A549 (cell line): ENCODE data around the gene BCL2L12. TPM values are rescaled to one million over a fixed set of nuclear protein-coding genes. Genes with fewer than 3 reads are reported as not detected.

Experiments used
- ATAC-seq, 2 experiments: fragments of 200-7000 bp in 1 of 2; fragments of >200 bp in 1 of 2; cut with Nextera tagmentation in 1 of 2; cut with Tn5 transposase in 1 of 2; 3 replicates each; pipeline versions ENCODE4 v1.8.0 to v1.9.1; 2018 to 2020; ENCODE audit warnings: mild to moderate bottlenecking in 1 of 2, moderate library complexity in 1 of 2
- CTCF ChIA-PET: fragments of 300-600 bp; sonication (Branson Sonifier 250); formaldehyde crosslinking; extraction: SDS; loops from one replicate; lab custom pipeline; 2021; ENCODE audit warnings: antibody characterized with exemption, inconsistent platforms; lab: Yijun Ruan, JAX
- POLR2A ChIA-PET: fragments of 350-600 bp; formaldehyde crosslinking; extraction: SDS; loops from one replicate; lab custom pipeline; 2021; ENCODE audit warnings: antibody characterized with exemption, inconsistent platforms; lab: Yijun Ruan, JAX
- DNase-seq, 2 experiments: peaks; one replicate each; pipeline versions ENCODE4 v3.0.0 to v3.0.0-alpha.2; 2011 to 2016; ENCODE audit warnings: low read depth in 1 of 2, low spot score in 1 of 2
- FAIRE-seq: peaks from 2 replicates; lab custom pipeline; 2011; peaks lifted over from hg19 to GRCh38; lab: Jason Lieb, UNC
- H3K27ac ChIP-seq, 2 experiments: fragments of >200 bp; sonication (Bioruptor Twin); formaldehyde crosslinking; 3 replicates each; pipeline ENCODE4 v1.5.1; 2016 to 2017
- H3K4me1 ChIP-seq: fragments of >200 bp; sonication (Bioruptor Twin); formaldehyde crosslinking; 3 replicates; pipeline ENCODE4 v1.6.1; 2016
- H3K4me2 ChIP-seq: fragments of >200 bp; sonication (Bioruptor Twin); formaldehyde crosslinking; 3 replicates; pipeline ENCODE4 v1.6.1; 2016
- H3K4me3 ChIP-seq: fragments of >200 bp; sonication (Bioruptor Twin); formaldehyde crosslinking; 3 replicates; pipeline ENCODE4 v1.5.1; 2016
- H3K9me3 ChIP-seq: fragments of >200 bp; sonication (Bioruptor Twin); formaldehyde crosslinking; 3 replicates; pipeline ENCODE4 v1.6.1; 2016
- BHLHE40 ChIP-seq: IDR thresholded peaks from 2 replicates; pipeline ENCODE4 v1.6.1; 2012; ENCODE audit warnings: low read depth, low read length, inconsistent platforms
- CHD4 ChIP-seq: fragments of 200-600 bp; sonication (generic); IDR thresholded peaks from 2 replicates; pipeline ENCODE4 v1.6.1; 2016; ENCODE audit warnings: antibody characterized with exemption, mild to moderate bottlenecking, borderline replicate concordance
- EHMT2 ChIP-seq: fragments of 200-600 bp; sonication (generic); IDR thresholded peaks from 2 replicates; pipeline ENCODE4 v1.6.1; 2016; ENCODE audit warnings: antibody characterized with exemption, low read depth, mild to moderate bottlenecking, moderate library complexity
- FOSB ChIP-seq: fragments of 250-450 bp; sonication (Bioruptor Pico); IDR thresholded peaks from 2 replicates; pipeline ENCODE4 v1.5.0; 2020; ENCODE audit warnings: mild to moderate bottlenecking, moderate library complexity
- HEYL ChIP-seq: fragments of 250-450 bp; sonication (Bioruptor Pico); IDR thresholded peaks from 2 replicates; pipeline ENCODE4 v1.8.0; 2021; ENCODE audit warnings: mild to moderate bottlenecking, moderate library complexity
- JUN ChIP-seq, 2 experiments: fragments of >200 bp; sonication (Bioruptor Twin); formaldehyde crosslinking; IDR thresholded peaks; 2 replicates in 1 of 2; 3 replicates in 1 of 2; pipeline ENCODE4 v1.6.1; 2016 to 2017
- NFE2L2 ChIP-seq: fragments of 150-350 bp; conservative IDR thresholded peaks from 2 replicates; pipeline ENCODE4 v1.6.1; 2014; ENCODE audit warnings: low read length
- RAD21 ChIP-seq, 2 experiments: fragments of >200 bp in 1 of 2; sonication (Bioruptor Twin) in 1 of 2; formaldehyde crosslinking in 1 of 2; IDR thresholded peaks in 1 of 2; conservative IDR thresholded peaks in 1 of 2; 2 replicates in 1 of 2; 3 replicates in 1 of 2; pipeline ENCODE4 v1.6.1; 2012 to 2018; ENCODE audit warnings: inconsistent platforms in 1 of 2
- RCOR1 ChIP-seq: fragments of 150-350 bp; IDR thresholded peaks from 2 replicates; pipeline ENCODE4 v1.6.1; 2014; ENCODE audit warnings: antibody characterized with exemption, low read length, low read depth
- SMC3 ChIP-seq: fragments of >200 bp; sonication (Bioruptor Twin); formaldehyde crosslinking; IDR thresholded peaks from 3 replicates; pipeline ENCODE4 v1.6.1; 2018; ENCODE audit warnings: inconsistent platforms
- TFCP2L1 ChIP-seq: fragments of 250-450 bp; sonication (Bioruptor Pico); IDR thresholded peaks from 2 replicates; pipeline ENCODE4 v1.5.0; 2021; ENCODE audit warnings: mild to moderate bottlenecking
- ZC3H11A ChIP-seq: fragments of 450-650 bp; IDR thresholded peaks from 2 replicates; pipeline ENCODE4 v1.6.1; 2014; ENCODE audit warnings: antibody characterized with exemption, mild to moderate bottlenecking
- ZSCAN20 ChIP-seq: fragments of 250-450 bp; sonication (Bioruptor Pico); IDR thresholded peaks from 2 replicates; pipeline ENCODE4 v1.8.0; 2022; ENCODE audit warnings: mild to moderate bottlenecking, moderate library complexity
- WGBS: methylation state at CpG from one replicate; pipeline ENCODE4 v1.1.6; 2017; ENCODE audit errors: missing lambda C conversion rate; 5-methylcytosine and 5-hydroxymethylcytosine counted together
- polyA plus RNA-seq, 4 experiments: library from polyadenylated mRNA; depleted of rRNA in 3 of 4; stranded (reverse); fragments of >200 nt; fragmentation: RNase III in 1 of 4; extraction: RNeasy Plus Mini Kit Qiagen cat#74134 plus additional on column Dnase treatment in 1 of 4; gene quantifications; 2 replicates in 3 of 4; 3 replicates in 1 of 4; pipeline ENCODE4 v1.2.3, GENCODE V29; 2011 to 2017
- TF ChIP-seq, protein P1 (sequence below): IDR thresholded peaks from 2 replicates; pipeline ENCODE4 v1.6.1; 2012
- TF ChIP-seq, protein P2 (sequence below): fragments of 250-450 bp; sonication (Bioruptor Pico); IDR thresholded peaks from 2 replicates; pipeline ENCODE4 v1.5.0; 2020; ENCODE audit warnings: low read depth, mild to moderate bottlenecking, moderate library complexity

Gene BCL2L12
- polyA plus RNA-seq, 2 of the 4 experiments (the other 2 are of a cell fraction) = 26.6 to 53.0 TPM

DNA sequence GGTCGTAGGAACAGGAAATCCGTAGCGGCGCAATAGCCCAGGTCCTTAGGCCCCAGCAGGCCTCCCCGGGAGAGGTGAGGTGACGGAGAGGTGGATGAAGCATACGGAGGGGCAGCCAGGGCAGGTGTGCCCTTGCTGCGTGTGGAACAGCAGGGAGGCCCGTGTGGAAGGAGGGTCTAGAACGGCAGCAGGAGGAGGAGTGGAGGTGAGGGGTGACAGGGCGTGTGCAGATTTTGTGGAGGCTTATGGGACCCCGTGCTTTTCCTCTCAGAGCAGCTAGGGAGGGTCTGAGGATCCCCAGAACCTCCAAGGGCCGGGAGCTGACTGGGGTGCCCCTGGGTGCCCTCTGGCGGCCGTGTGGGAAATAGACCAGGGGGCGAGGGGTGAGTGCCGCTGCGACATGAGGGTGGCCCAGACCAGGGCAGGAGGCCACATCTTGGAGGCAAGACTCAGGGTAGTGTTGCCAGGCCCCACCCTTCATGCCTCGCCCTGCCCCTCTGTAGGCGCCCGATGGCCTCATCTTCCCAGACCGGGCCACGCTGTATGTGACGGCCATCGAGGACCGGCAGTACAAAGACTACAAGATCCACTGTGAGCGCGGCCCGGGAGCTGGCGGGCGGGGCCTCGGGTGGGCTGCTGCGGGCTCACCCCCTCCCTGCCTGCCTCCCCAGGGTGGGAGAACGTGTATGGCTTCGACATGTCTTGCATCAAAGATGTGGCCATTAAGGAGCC is 18.7 kb downstream of the BCL2L12 start (continued):
- no peak for TF ChIP-seq ZC3H11A
- no peak for TF ChIP-seq ZSCAN20 (CRISPR knock-in tag)
- TF ChIP-seq JUN (IDR thresholded peaks at IDR 0.05) = no peak
- TF ChIP-seq SMC3 = peak; percentile 47; the same call in 2 of the 3 replicates
- peak; percentile 77 for TF ChIP-seq FOSB (CRISPR knock-in tag)
- no peak for TF ChIP-seq BHLHE40
- TF ChIP-seq, protein P1, sequence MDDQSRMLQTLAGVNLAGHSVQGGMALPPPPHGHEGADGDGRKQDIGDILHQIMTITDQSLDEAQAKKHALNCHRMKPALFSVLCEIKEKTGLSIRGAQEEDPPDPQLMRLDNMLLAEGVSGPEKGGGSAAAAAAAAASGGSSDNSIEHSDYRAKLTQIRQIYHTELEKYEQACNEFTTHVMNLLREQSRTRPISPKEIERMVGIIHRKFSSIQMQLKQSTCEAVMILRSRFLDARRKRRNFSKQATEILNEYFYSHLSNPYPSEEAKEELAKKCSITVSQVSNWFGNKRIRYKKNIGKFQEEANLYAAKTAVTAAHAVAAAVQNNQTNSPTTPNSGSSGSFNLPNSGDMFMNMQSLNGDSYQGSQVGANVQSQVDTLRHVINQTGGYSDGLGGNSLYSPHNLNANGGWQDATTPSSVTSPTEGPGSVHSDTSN = no peak

DNA sequence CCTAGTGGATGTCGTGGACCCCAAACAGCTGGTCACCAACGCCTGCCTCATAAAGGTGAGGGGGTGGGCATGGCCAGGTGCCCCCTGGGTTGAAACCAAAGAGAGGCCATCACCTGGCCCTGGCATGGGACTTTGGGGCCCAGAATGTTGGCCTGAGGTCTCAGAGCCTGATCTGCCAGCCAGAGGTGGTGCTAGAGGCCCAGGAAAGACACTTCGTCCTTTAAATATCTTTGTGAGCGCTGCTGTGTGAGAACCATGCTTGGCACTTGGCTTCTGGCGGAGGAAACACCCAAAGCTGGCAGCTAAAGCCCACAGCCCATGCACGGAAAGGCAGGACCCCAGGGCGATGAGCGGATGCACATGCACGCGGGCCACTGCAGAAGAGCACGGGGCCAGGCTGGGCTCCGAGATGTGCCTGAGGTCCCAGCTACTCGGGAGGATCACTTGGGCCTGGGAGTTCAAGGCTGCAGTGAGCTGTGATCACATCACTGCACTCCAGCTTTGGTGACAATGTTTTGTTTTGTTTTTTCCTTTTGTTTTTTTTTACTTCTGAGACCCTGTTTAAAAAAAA is 19.3 kb downstream of the BCL2L12 start:
- Histone ChIP-seq H3K4me3 (no peak overlapping the region), H3K9me3 (no peaks in the 10 kb centered on the region), H3K4me1 (peaks cover 20% of the 10 kb centered on the region), H3K27ac (0 out of 6 replicates have a peak overlapping the region, but pooled peaks of 1 of the 2 experiments have one; percentile 2)
- ATAC-seq (peak in 1 of 2 experiments; percentile 6; a peak in 2 of 6 replicates), FAIRE-seq (no peak)
- CTCF ChIA-PET = interaction anchor here (0.6 to 5.5 kb wide), 34 partner anchors 8 to 451 kb away, joined by 3 to 42 read pairs (median 4); partner anchors contain the start of genes FUZ, RRAS and TSKS
- POLR2A ChIA-PET = interaction anchor here (1.0 to 2.6 kb wide), 4 partner anchors 9 to 80 kb away, joined by 3 to 13 read pairs (median 3); partner anchors contain the start of gene PRMT1
- 94% methylated on average over 13 of the region's 13 CpGs for WGBS
- TF ChIP-seq TFCP2L1 (no peak), RAD21 (conservative IDR thresholded peaks at IDR 0.05 in 1 of 2, IDR thresholded peaks at IDR 0.05 in 1 of 2) (peak in 1 of 2 experiments; percentile 28; a peak in 1 of 5 replicates), RCOR1 (no peak)
- TF ChIP-seq, all 56 proteins: peak for 1
- DNase-seq = no peak
- H3K4me2 ChIP-seq = no peak overlapping the region

DNA sequence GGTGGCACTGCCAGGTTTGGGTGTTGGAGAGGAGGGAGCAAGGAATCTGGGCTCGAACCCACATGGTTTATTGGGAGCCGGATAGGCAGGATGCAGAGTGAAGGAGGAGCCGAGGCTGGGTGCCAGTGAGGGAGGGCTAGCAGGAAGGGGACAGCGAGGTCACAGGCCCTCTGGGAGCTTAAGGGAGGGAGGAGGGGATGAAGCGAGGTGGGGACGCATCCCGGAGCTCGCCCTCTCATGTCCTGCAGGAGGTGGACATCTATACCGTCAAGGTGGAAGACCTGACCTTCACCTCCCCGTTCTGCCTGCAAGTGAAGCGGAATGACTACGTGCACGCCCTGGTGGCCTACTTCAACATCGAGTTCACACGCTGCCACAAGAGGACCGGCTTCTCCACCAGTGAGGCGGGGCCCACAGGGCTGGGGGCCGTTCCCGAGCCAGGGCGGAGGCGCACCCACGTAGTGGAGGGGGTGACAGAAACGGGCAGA is 20.2 kb downstream of the BCL2L12 start:
- peaks cover 12% of the 10 kb centered on the region for H3K4me1 ChIP-seq
- no peaks in the 10 kb centered on the region for H3K9me3 ChIP-seq
- DNase-seq (no peak), FAIRE-seq (no peak), ATAC-seq (no peak)
- ChIA-PET CTCF (interaction anchor here (0.7 to 5.5 kb wide), 16 partner anchors 8 to 161 kb away, joined by 3 to 42 read pairs (median 4); partner anchors contain the start of gene FUZ), POLR2A (interaction anchor here (1.0 to 2.6 kb wide), 2 partner anchors 9 to 45 kb away, joined by 3 to 13 read pairs; partner anchors contain the start of gene PRMT1)
- no peak overlapping the region for H3K4me2 ChIP-seq
- TF ChIP-seq EHMT2 = no peak
- TF ChIP-seq FOSB (CRISPR knock-in tag) = peak; percentile 54; the same call in 1 of the 2 replicates
- H3K4me3 ChIP-seq = no peak overlapping the region
- 88% methylated on average over 23 of the region's 23 CpGs for WGBS
- no peak overlapping the region for H3K27ac ChIP-seq

DNA sequence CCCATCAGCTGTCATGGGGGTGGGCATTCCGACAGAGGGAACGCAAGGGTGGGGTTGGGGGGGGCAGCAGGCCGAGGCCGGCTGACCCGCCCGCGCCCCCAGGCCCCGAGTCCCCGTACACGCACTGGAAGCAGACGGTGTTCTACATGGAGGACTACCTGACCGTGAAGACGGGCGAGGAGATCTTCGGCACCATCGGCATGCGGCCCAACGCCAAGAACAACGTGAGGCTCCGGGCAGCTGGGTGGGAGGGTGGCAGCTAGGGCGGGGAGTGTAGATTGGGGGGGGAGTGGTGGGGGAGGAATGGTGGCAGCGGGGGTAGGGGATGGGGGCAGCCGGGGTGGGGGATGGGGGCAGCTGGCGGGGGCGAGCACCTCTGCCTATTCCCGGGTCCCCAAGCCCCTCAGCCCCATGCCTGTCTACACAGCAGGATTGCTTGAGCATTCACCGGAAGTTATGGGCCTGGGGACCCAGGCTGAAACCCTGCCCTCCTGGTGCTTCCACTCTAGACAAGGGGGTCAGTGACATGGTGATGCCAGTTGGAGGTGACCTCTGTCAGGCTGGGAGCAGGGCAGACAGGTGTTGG is 20.9 kb downstream of the BCL2L12 start:
- DNase-seq = no peak
- 92% methylated on average over 22 of the region's 27 CpGs for WGBS
- H3K9me3 ChIP-seq = no peaks in the 10 kb centered on the region
- H3K4me2 ChIP-seq = no peak overlapping the region
- ATAC-seq = no peak
- FAIRE-seq = no peak
- H3K4me3 ChIP-seq = no peak overlapping the region
- CTCF ChIA-PET = interaction anchor here (0.7 to 5.5 kb wide), 12 partner anchors 8 to 158 kb away, joined by 3 to 42 read pairs (median 4); no protein-coding TSS in a partner anchor
- no peak overlapping the region for H3K27ac ChIP-seq
- no peak for TF ChIP-seq CHD4
- no peak for TF ChIP-seq BHLHE40
- TF ChIP-seq, protein P2, sequence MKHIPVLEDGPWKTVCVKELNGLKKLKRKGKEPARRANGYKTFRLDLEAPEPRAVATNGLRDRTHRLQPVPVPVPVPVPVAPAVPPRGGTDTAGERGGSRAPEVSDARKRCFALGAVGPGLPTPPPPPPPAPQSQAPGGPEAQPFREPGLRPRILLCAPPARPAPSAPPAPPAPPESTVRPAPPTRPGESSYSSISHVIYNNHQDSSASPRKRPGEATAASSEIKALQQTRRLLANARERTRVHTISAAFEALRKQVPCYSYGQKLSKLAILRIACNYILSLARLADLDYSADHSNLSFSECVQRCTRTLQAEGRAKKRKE (CRISPR knock-in tag) = no peak
- TF ChIP-seq NFE2L2 = no peak
- TF ChIP-seq HEYL (CRISPR knock-in tag) = no peak
- TF ChIP-seq, all 56 proteins: peak for 0
- POLR2A ChIA-PET = interaction anchor here (2.6 kb wide), 1 partner anchor 10 kb away, joined by 13 read pairs; the partner anchor contains the start of gene PRMT1
- peaks cover 9% of the 10 kb centered on the region; the same call in 1 of the 3 replicates for H3K4me1 ChIP-seq
